Measurements from ENCODE around the gene BAX. TPM values are rescaled to one million over a fixed set of nuclear protein-coding genes. Genes with fewer than 3 reads are reported as not detected.

Gene BAX
- total and polyA plus RNA-seq, 8 donors: 12.1 to 121 (median 49.0) TPM

- Histone ChIP-seq H3K4me3 (no peak overlapping the region), H3K4me1 (no peaks in the 10 kb centered on the region), H3K27me3 (no peaks in the 10 kb centered on the region), H3K27ac (no peak overlapping the region), H3K9me3 (no peaks in the 10 kb centered on the region), H3K36me3 (peaks cover 48 to 98% (median 96%) of the 10 kb centered on the region in 4 donors)
- WGBS, 5 donors: 92 to 98% (median 96%) methylated on average over 13 to 18 of the region's 18 CpGs
- DNase-seq: no peak
- intact Hi-C loops (cut with DNase I; ENCODE audit: low total_unique reads): no loop called here
- TF ChIP-seq EP300 (IDR thresholded peaks at IDR 0.05) (no peak), POLR2AphosphoS5 (IDR thresholded peaks at IDR 0.05) (no peak), POLR2A (IDR thresholded peaks at IDR 0.05) (no peak), CTCF (IDR thresholded peaks at IDR 0.05) (no peak)
Observed at GRCh38 chr19:49009828-49010227, 55.2 kb downstream of the BAX start.

- TF ChIP-seq POLR2A (IDR thresholded peaks at IDR 0.05) (no peak), POLR2AphosphoS5 (IDR thresholded peaks at IDR 0.05) (no peak), EP300 (IDR thresholded peaks at IDR 0.05) (no peak), CTCF (IDR thresholded peaks at IDR 0.05) (no peak)
- Histone ChIP-seq H3K27ac (no peak overlapping the region), H3K36me3 (peaks cover 42 to 98% (median 96%) of the 10 kb centered on the region in 4 donors), H3K4me3 (no peak overlapping the region), H3K9me3 (no peaks in the 10 kb centered on the region), H3K4me1 (no peaks in the 10 kb centered on the region), H3K27me3 (no peaks in the 10 kb centered on the region)
- DNase-seq: no peak
- intact Hi-C loops (cut with DNase I; ENCODE audit: low total_unique reads): no loop called here
- 89 to 93% (median 91%) methylated on average over 17 to 18 of the region's 18 CpGs for WGBS, 5 donors
Observed at GRCh38 chr19:49010453-49010852, 55.8 kb downstream of the BAX start.

- WGBS, 5 donors: 80 to 87% (median 85%) methylated on average over 7 to 17 of the region's 17 CpGs
- no peak overlapping the region for H3K27ac ChIP-seq
- no peak for DNase-seq
- intact Hi-C loops (cut with DNase I; ENCODE audit: low total_unique reads): no loop called here
- H3K36me3 ChIP-seq: peaks cover 36 to 98% (median 96%) of the 10 kb centered on the region in 4 donors
- H3K9me3 ChIP-seq: no peaks in the 10 kb centered on the region
- no peak overlapping the region for H3K4me3 ChIP-seq
- H3K4me1 ChIP-seq: no peaks in the 10 kb centered on the region
- TF ChIP-seq POLR2AphosphoS5 (IDR thresholded peaks at IDR 0.05) (no peak), POLR2A (IDR thresholded peaks at IDR 0.05) (no peak)
- no peaks in the 10 kb centered on the region for H3K27me3 ChIP-seq
Observed at GRCh38 chr19:49011194-49011593, 56.5 kb downstream of the BAX start.

Small RNAs within 50 kb of the gene (small RNA-seq; reads per million reads assigned to genes)
- gene AC026803.1 (0 reads per million in 4 donors), gene MIR6798 (0 to 0.23 (median 0.10) reads per million in 4 donors)

Other genes with a start within 250 kb of the BAX start
- gene MAMSTR, start 235.2 kb upstream of the BAX start, total RNA-seq: 1 to 10 TPM in 1 of 5 donors, under 1 TPM in 1, not detected in 3; 0.55 to 3.6 TPM
- gene MAMSTR, start 235.2 kb upstream of the BAX start, polyA plus RNA-seq: 1 to 10 TPM in 2 of 3 donors, under 1 TPM in 1; 0.46 to 1.5 (median 1.5) TPM
- 10 to 100 TPM in 1 of 5 donors, 1 to 10 TPM in 4; 4.7 to 26.8 (median 8.8) TPM for gene RASIP1, start 214.3 kb upstream of the BAX start, total RNA-seq
- gene RASIP1, start 214.3 kb upstream of the BAX start, polyA plus RNA-seq: 10 to 100 TPM; 11.1 to 44.9 (median 29.3) TPM
- gene IZUMO1, start 208.0 kb upstream of the BAX start, total RNA-seq: 10 to 100 TPM in 2 of 5 donors, under 1 TPM in 1, not detected in 2; 0.73 to 14.3 (median 10.7) TPM
- gene IZUMO1, start 208.0 kb upstream of the BAX start, polyA plus RNA-seq: 1 to 10 TPM in 1 of 3 donors, under 1 TPM in 1, not detected in 1; 0.62 to 4.0 TPM
- gene FUT1, start 202.2 kb upstream of the BAX start, total RNA-seq: 10 to 100 TPM in 2 of 5 donors, 1 to 10 TPM in 2, not detected in 1; 7.0 to 54.5 (median 11.1) TPM
- 1 to 10 TPM; 7.2 to 7.5 (median 7.2) TPM for gene FUT1, start 202.2 kb upstream of the BAX start, polyA plus RNA-seq
- gene FGF21, start 199.4 kb upstream of the BAX start, total RNA-seq: not detected
- gene FGF21, start 199.4 kb upstream of the BAX start, polyA plus RNA-seq: not detected
- gene BCAT2, start 143.8 kb upstream of the BAX start, total RNA-seq: 100 to 1,000 TPM in 1 of 5 donors, 10 to 100 TPM in 4; 22.0 to 320 (median 23.9) TPM
- 10 to 100 TPM; 65.8 to 74.5 (median 68.5) TPM for gene BCAT2, start 143.8 kb upstream of the BAX start, polyA plus RNA-seq
- 10 to 100 TPM in 2 of 5 donors, 1 to 10 TPM in 2, not detected in 1; 2.8 to 41.4 (median 17.3) TPM for gene HSD17B14, start 118.4 kb upstream of the BAX start, total RNA-seq
- gene HSD17B14, start 118.4 kb upstream of the BAX start, polyA plus RNA-seq: 1 to 10 TPM; 5.4 to 9.8 (median 9.4) TPM
- 10 to 100 TPM in 2 of 5 donors, 1 to 10 TPM in 3; 1.7 to 35.6 (median 4.8) TPM for gene PLEKHA4, start 86.3 kb upstream of the BAX start, total RNA-seq
- gene PLEKHA4, start 86.3 kb upstream of the BAX start, polyA plus RNA-seq: 10 to 100 TPM; 30.1 to 85.0 (median 75.3) TPM
- 100 to 1,000 TPM in 1 of 5 donors, 10 to 100 TPM in 4; 14.6 to 107 (median 35.1) TPM for gene PPP1R15A, start 82.5 kb upstream of the BAX start, total RNA-seq
- gene PPP1R15A, start 82.5 kb upstream of the BAX start, polyA plus RNA-seq: 10 to 100 TPM; 34.6 to 59.8 (median 37.1) TPM
- 1 to 10 TPM in 2 of 5 donors, not detected in 3; 1.2 to 1.3 TPM for gene TULP2, start 56.1 kb upstream of the BAX start, total RNA-seq
- gene TULP2, start 56.1 kb upstream of the BAX start, polyA plus RNA-seq: not detected
- gene NUCB1, start 54.6 kb upstream of the BAX start, total RNA-seq: 100 to 1,000 TPM; 117 to 503 (median 135) TPM
- 100 to 1,000 TPM in 1 of 3 donors, 10 to 100 TPM in 2; 68.9 to 118 (median 91.5) TPM for gene NUCB1, start 54.6 kb upstream of the BAX start, polyA plus RNA-seq
- under 1 TPM in 1 of 5 donors, not detected in 4; 0.89 TPM for gene DHDH, start 21.2 kb upstream of the BAX start, total RNA-seq
- gene DHDH, start 21.2 kb upstream of the BAX start, polyA plus RNA-seq: 1 to 10 TPM in 1 of 3 donors, under 1 TPM in 1, not detected in 1; 0.93 to 1.2 TPM
- gene FTL, start 10.4 kb downstream of the BAX start, total RNA-seq: 1,000 to 10,000 TPM; 1,292 to 4,272 (median 3,457) TPM
- 1,000 to 10,000 TPM; 3,915 to 8,824 (median 7,571) TPM for gene FTL, start 10.4 kb downstream of the BAX start, polyA plus RNA-seq
- 10 to 100 TPM; 13.0 to 63.6 (median 46.4) TPM for gene GYS1, start 38.4 kb downstream of the BAX start, total RNA-seq
- gene GYS1, start 38.4 kb downstream of the BAX start, polyA plus RNA-seq: 10 to 100 TPM; 13.0 to 25.5 (median 15.5) TPM
- 10 to 100 TPM in 4 of 5 donors, under 1 TPM in 1; 0.58 to 96.0 (median 59.1) TPM for gene RUVBL2, start 39.0 kb downstream of the BAX start, total RNA-seq
- gene RUVBL2, start 39.0 kb downstream of the BAX start, polyA plus RNA-seq: 10 to 100 TPM; 55.3 to 69.2 (median 63.3) TPM
- 1 to 10 TPM in 1 of 5 donors, not detected in 4; 8.4 TPM for gene LHB, start 62.2 kb downstream of the BAX start, total RNA-seq
- gene LHB, start 62.2 kb downstream of the BAX start, polyA plus RNA-seq: 10 to 100 TPM in 2 of 3 donors, 1 to 10 TPM in 1; 3.8 to 45.8 (median 40.3) TPM
- not detected for gene CGB3, start 69.5 kb downstream of the BAX start, total RNA-seq
- not detected for gene CGB3, start 69.5 kb downstream of the BAX start, polyA plus RNA-seq
- gene CGB2, start 77.0 kb downstream of the BAX start, total RNA-seq: not detected
- not detected for gene CGB2, start 77.0 kb downstream of the BAX start, polyA plus RNA-seq
- gene CGB1, start 82.0 kb downstream of the BAX start, total RNA-seq: not detected
- not detected for gene CGB1, start 82.0 kb downstream of the BAX start, polyA plus RNA-seq
- not detected for gene CGB5, start 89.0 kb downstream of the BAX start, total RNA-seq
- not detected for gene CGB5, start 89.0 kb downstream of the BAX start, polyA plus RNA-seq
- gene CGB8, start 94.2 kb downstream of the BAX start, total RNA-seq: not detected
- not detected for gene CGB8, start 94.2 kb downstream of the BAX start, polyA plus RNA-seq
- not detected for gene CGB7, start 102.9 kb downstream of the BAX start, total RNA-seq
- 1 to 10 TPM in 1 of 3 donors, not detected in 2; 3.8 TPM for gene CGB7, start 102.9 kb downstream of the BAX start, polyA plus RNA-seq
- not detected for gene NTF4, start 109.9 kb downstream of the BAX start, total RNA-seq
- gene NTF4, start 109.9 kb downstream of the BAX start, polyA plus RNA-seq: 10 to 100 TPM in 1 of 3 donors, not detected in 2; 17.5 TPM
- gene KCNA7, start 117.8 kb downstream of the BAX start, total RNA-seq: not detected
- not detected for gene KCNA7, start 117.8 kb downstream of the BAX start, polyA plus RNA-seq
- gene SNRNP70, start 130.6 kb downstream of the BAX start, total RNA-seq: 1,000 to 10,000 TPM in 1 of 5 donors, 100 to 1,000 TPM in 4; 163 to 3,365 (median 235) TPM
- gene SNRNP70, start 130.6 kb downstream of the BAX start, polyA plus RNA-seq: 100 to 1,000 TPM; 170 to 258 (median 192) TPM
- 100 to 1,000 TPM in 1 of 5 donors, 10 to 100 TPM in 2, 1 to 10 TPM in 1, not detected in 1; 5.5 to 118 (median 30.5) TPM for gene LIN7B, start 159.5 kb downstream of the BAX start, total RNA-seq
- 10 to 100 TPM in 2 of 3 donors, 1 to 10 TPM in 1; 4.0 to 18.1 (median 11.5) TPM for gene LIN7B, start 159.5 kb downstream of the BAX start, polyA plus RNA-seq
- not detected for gene C19orf73, start 164.3 kb downstream of the BAX start, total RNA-seq
- 1 to 10 TPM; 3.4 to 4.2 (median 3.7) TPM for gene C19orf73, start 164.3 kb downstream of the BAX start, polyA plus RNA-seq
- gene PPFIA3, start 164.7 kb downstream of the BAX start, total RNA-seq: 10 to 100 TPM in 1 of 5 donors, 1 to 10 TPM in 3, under 1 TPM in 1; 0.45 to 12.7 (median 4.2) TPM
- gene PPFIA3, start 164.7 kb downstream of the BAX start, polyA plus RNA-seq: 10 to 100 TPM in 1 of 3 donors, 1 to 10 TPM in 2; 7.2 to 19.7 (median 9.7) TPM
- 1 to 10 TPM in 2 of 5 donors, not detected in 3; 1.7 to 8.1 TPM for gene HRC, start 200.5 kb downstream of the BAX start, total RNA-seq
- under 1 TPM; 0.44 to 0.83 (median 0.61) TPM for gene HRC, start 200.5 kb downstream of the BAX start, polyA plus RNA-seq
- 1,000 to 10,000 TPM in 1 of 5 donors, 100 to 1,000 TPM in 3, 10 to 100 TPM in 1; 29.0 to 1,449 (median 158) TPM for gene TRPM4, start 202.9 kb downstream of the BAX start, total RNA-seq
- gene TRPM4, start 202.9 kb downstream of the BAX start, polyA plus RNA-seq: 10 to 100 TPM; 11.8 to 34.3 (median 26.6) TPM